Measurements from ENCODE around the gene SYT12. TPM values are rescaled to one million over a fixed set of nuclear protein-coding genes. Genes with fewer than 3 reads are reported as not detected.
A peak's percentile ranks its signal among the peaks of the same experiment; 100 is the strongest.

The SYT12 gene
- total and polyA plus RNA-seq, 2 of the 13 experiments (the other 11 are each of a cell fraction or from before 2014, with no cell fraction given) = 0.01 to 0.02 TPM

GRCh38 chr11:66981976-66982578 is 40.9 kb upstream of the SYT12 start (continued):
- TF ChIP-seq, protein P1, sequence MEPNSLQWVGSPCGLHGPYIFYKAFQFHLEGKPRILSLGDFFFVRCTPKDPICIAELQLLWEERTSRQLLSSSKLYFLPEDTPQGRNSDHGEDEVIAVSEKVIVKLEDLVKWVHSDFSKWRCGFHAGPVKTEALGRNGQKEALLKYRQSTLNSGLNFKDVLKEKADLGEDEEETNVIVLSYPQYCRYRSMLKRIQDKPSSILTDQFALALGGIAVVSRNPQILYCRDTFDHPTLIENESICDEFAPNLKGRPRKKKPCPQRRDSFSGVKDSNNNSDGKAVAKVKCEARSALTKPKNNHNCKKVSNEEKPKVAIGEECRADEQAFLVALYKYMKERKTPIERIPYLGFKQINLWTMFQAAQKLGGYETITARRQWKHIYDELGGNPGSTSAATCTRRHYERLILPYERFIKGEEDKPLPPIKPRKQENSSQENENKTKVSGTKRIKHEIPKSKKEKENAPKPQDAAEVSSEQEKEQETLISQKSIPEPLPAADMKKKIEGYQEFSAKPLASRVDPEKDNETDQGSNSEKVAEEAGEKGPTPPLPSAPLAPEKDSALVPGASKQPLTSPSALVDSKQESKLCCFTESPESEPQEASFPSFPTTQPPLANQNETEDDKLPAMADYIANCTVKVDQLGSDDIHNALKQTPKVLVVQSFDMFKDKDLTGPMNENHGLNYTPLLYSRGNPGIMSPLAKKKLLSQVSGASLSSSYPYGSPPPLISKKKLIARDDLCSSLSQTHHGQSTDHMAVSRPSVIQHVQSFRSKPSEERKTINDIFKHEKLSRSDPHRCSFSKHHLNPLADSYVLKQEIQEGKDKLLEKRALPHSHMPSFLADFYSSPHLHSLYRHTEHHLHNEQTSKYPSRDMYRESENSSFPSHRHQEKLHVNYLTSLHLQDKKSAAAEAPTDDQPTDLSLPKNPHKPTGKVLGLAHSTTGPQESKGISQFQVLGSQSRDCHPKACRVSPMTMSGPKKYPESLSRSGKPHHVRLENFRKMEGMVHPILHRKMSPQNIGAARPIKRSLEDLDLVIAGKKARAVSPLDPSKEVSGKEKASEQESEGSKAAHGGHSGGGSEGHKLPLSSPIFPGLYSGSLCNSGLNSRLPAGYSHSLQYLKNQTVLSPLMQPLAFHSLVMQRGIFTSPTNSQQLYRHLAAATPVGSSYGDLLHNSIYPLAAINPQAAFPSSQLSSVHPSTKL (CRISPR knock-in tag; IDR thresholded peaks at IDR 0.05) = peak; percentile 24; the same call in 1 of the 2 replicates
- TF ChIP-seq GATAD1 (CRISPR knock-in tag; IDR thresholded peaks at IDR 0.05) (no peak), HMG20A (CRISPR knock-in tag; IDR thresholded peaks at IDR 0.05; ENCODE audit: borderline replicate concordance) (no peak), SOX5 (CRISPR knock-in tag; IDR thresholded peaks at IDR 0.05; ENCODE audit: borderline replicate concordance) (peak; percentile 53; the same call in 1 of the 2 replicates), SP5 (CRISPR knock-in tag; IDR thresholded peaks at IDR 0.05; ENCODE audit: borderline replicate concordance, low read depth) (peak; percentile 46; the same call in 1 of the 2 replicates), ARNT2 (CRISPR knock-in tag; IDR thresholded peaks at IDR 0.05; ENCODE audit: low read depth) (no peak)

GRCh38 chr11:66983275-66983924 is 39.5 kb upstream of the SYT12 start:
- no peak for FAIRE-seq
- no peak for TF ChIP-seq RELA (CRISPR knock-in tag; IDR thresholded peaks at IDR 0.05)
- TF ChIP-seq ZNF12 (CRISPR knock-in tag; IDR thresholded peaks at IDR 0.05) = peak; percentile 73
- Histone ChIP-seq H3K79me2 (ENCODE audit: insufficient read depth, low read length) (no peaks in the 10 kb centered on the region), H3K36me3 (replicated peaks in 1 of 2; ENCODE audit: control insufficient read depth in 1 of 2, insufficient read depth in 2 of 2, low read length in 2 of 2) (no peaks in the 10 kb centered on the region), H3K9me3 (ENCODE audit: low read length) (peaks cover 15% of the 10 kb centered on the region), H3K9ac (ENCODE audit: insufficient read depth, low read depth, low read length) (no peak overlapping the region), H3K4me1 (ENCODE audit: insufficient read depth, low read length) (peaks cover 31% of the 10 kb centered on the region), H4K20me1 (ENCODE audit: insufficient read depth, low read length) (no peaks in the 10 kb centered on the region), H3K27ac (ENCODE audit: extremely low read length, insufficient read depth, low read length) (no peak overlapping the region), H3K27me3 (ENCODE audit: control insufficient read depth in 1 of 2, insufficient read depth in 2 of 2, low read length in 2 of 2) (peaks cover 4 to 26% of the 10 kb centered on the region in 2 experiments; a peak in 2 of 5 replicates), H3K4me3 (replicated peaks in 1 of 3; ENCODE audit: insufficient read depth in 1 of 3, low read depth in 2 of 3, low read length in 3 of 3) (no peak overlapping the region), H3K4me2 (ENCODE audit: low read depth, low read length) (no peak overlapping the region), H2AFZ (ENCODE audit: low read length) (no peak overlapping the region)
- DNase-seq (ENCODE audit: low spot score) = no peak
- ATAC-seq = no peak
- WGBS (ENCODE audit: low lambda C conversion rate) = 31% methylated on average over 4 of the region's 5 CpGs
- intact Hi-C loops (cut with micrococcal nuclease; ENCODE audit: unreplicated experiment) = no loop called here
- BruUV-seq (replicated peaks) = no TSS peak
- POLR2A ChIA-PET = no interaction called here
- CTCF ChIA-PET (ENCODE audit: low intra/inter-chr PET ratio, low total read pairs) = no interaction called here
- in situ Hi-C loops (cut with HindIII; ENCODE audit: extremely low pct_ligation_motif_present, low pct_unique_long_range_greater_than_20kb) = no loop called here

All from HepG2 (cell line).